ENCODE data around the gene GLI1.

DNA sequence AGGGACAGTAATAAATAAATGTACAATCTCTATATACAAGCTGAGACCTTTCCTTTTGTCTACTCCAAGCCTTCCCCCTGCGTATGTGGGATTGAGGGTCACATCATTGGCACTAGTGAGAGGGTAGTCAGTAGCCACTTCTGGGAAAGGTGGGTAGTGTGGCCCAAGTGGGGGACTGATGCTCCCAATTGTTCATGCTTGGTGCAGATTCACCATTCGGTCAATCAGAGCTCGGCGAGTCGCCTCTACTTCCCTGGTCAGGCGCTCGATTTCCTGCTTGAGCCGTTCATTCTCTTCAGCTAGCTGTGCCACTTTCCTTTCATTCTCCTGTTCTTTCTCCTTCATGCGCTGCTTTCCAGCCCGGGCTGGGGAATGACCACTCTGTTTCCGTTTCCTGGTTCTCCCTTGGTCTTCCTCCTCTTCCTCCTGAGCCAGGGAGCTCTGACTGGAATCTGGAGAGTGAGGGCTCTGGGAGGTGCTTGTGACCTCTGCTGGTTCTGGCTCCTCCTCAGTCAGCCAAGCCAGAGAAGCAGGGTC is 57.1 kb downstream of the GLI1 start:
- TF ChIP-seq CEBPB (IDR thresholded peaks at IDR 0.05) (no peak), NFIC (IDR thresholded peaks at IDR 0.05) (no peak), CREB1 (IDR thresholded peaks at IDR 0.05; ENCODE audit: low read depth) (no peak), EP300 (IDR thresholded peaks at IDR 0.05; ENCODE audit: borderline replicate concordance) (no peak), TCF12 (IDR thresholded peaks at IDR 0.05; ENCODE audit: low read depth) (no peak), TAF1 (IDR thresholded peaks at IDR 0.05; ENCODE audit: low read depth) (no peak), RAD21 (IDR thresholded peaks at IDR 0.05; ENCODE audit: low read depth) (no peak), TEAD4 (IDR thresholded peaks at IDR 0.05) (no peak), EGR1 (IDR thresholded peaks at IDR 0.05) (no peak)
- TF ChIP-seq, protein P1, sequence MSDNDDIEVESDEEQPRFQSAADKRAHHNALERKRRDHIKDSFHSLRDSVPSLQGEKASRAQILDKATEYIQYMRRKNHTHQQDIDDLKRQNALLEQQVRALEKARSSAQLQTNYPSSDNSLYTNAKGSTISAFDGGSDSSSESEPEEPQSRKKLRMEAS (IDR thresholded peaks at IDR 0.05), result no peak
